HepG2 (cell line): ENCODE results near the gene SLC22A15. TPM values are rescaled to one million over a fixed set of nuclear protein-coding genes. Genes with fewer than 3 reads are reported as not detected.

Experiments used
- polyA plus RNA-seq, 8 experiments: library from polyadenylated mRNA; depleted of rRNA in 3 of 8; stranded (reverse) in 7 of 8; unstranded in 1 of 8; fragments of >200 nt; fragmentation: Illumina TruSeq in 4 of 8; extraction: Trizol in 4 of 8; gene quantifications; 2 replicates each; pipeline versions ENCODE4 v1.2.1 to v1.2.3, GENCODE V29; 2011 to 2016; ENCODE audit warnings: low read depth in 4 of 8, missing spikeins in 1 of 8, mixed read lengths in 1 of 8; ENCODE audit not compliant: insufficient read depth in 1 of 8
- total RNA-seq, 5 experiments: library from RNA; depleted of rRNA; stranded (reverse); fragments of >200 nt; fragmentation: Illumina TruSeq; extraction: Trizol; gene quantifications; 2 replicates each; pipeline ENCODE4 v1.2.3, GENCODE V29; 2016; ENCODE audit warnings: low read depth in 1 of 5

SLC22A15 gene
- total and polyA plus RNA-seq, 2 of the 13 experiments (the other 11 are each of a cell fraction or from before 2014, with no cell fraction given), result 0.24 to 1.7 TPM

Other genes with a start within 250 kb of the SLC22A15 start
- gene CASQ2, start 207.8 kb upstream of the SLC22A15 start, total RNA-seq (2016; rRNA removed; fragmentation: Illumina TruSeq; extraction: Trizol), result not detected in 2 replicates
- gene CASQ2, start 207.8 kb upstream of the SLC22A15 start, polyA plus RNA-seq (2011; rRNA removed), result 0.05 TPM in 1 of 2 replicates, not detected in the other
- gene NHLH2, start 135.4 kb upstream of the SLC22A15 start, total RNA-seq (2016; rRNA removed; fragmentation: Illumina TruSeq; extraction: Trizol), result not detected in 2 replicates
- not detected in 2 replicates for gene NHLH2, start 135.4 kb upstream of the SLC22A15 start, polyA plus RNA-seq (2011; rRNA removed)
- 0.55 and 0.90 TPM in 2 replicates for gene MAB21L3, start 134.9 kb downstream of the SLC22A15 start, total RNA-seq (2016; rRNA removed; fragmentation: Illumina TruSeq; extraction: Trizol)
- 3.7 and 4.1 TPM in 2 replicates for gene MAB21L3, start 134.9 kb downstream of the SLC22A15 start, polyA plus RNA-seq (2011; rRNA removed)